HCT116 (cell line): ENCODE results near the gene COL16A1. TPM values are rescaled to one million over a fixed set of nuclear protein-coding genes. Genes with fewer than 3 reads are reported as not detected.
A peak's percentile ranks its signal among the peaks of the same experiment; 100 is the strongest.

ENCODE experiments used
- ATAC-seq: fragments of 200-7000 bp; cut with Tn5 transposase; 2 replicates; pipeline ENCODE4 v1.9.1; 2020; ENCODE audit warnings: mild to moderate bottlenecking, moderate library complexity
- BruUV-seq: library from RNA; stranded (reverse); fragments of 400-500 nt; replicated peaks from 2 replicates; lab custom pipeline; 2021; lab: Mats Ljungman, UMichigan
- CTCF ChIA-PET: fragments of 300-600 bp; sonication (Branson Sonifier 250); formaldehyde crosslinking; loops from one replicate; lab custom pipeline; 2021; ENCODE audit warnings: antibody characterized with exemption; lab: Charles Lee
- POLR2A ChIA-PET: fragments of 300-600, 350-600 bp; sonication (Branson Sonifier 250); formaldehyde crosslinking; loops from one replicate; lab custom pipeline; 2021; ENCODE audit warnings: antibody characterized with exemption; lab: Charles Lee
- RAD21 ChIA-PET, 2 experiments: fragments of 300-600 bp; sonication (Branson Sonifier 250); formaldehyde crosslinking; loops; one replicate each; lab custom pipeline; 2023; ENCODE audit warnings: low total read pairs in 2 of 2; ENCODE audit not compliant: uncharacterized antibody in 2 of 2, unreplicated experiment in 2 of 2, low non-redundant PET in 1 of 2; lab: Charles Lee
- DNase-seq: peaks from one replicate; pipeline ENCODE4 v3.0.0-alpha.2; 2010; ENCODE audit warnings: low read depth, low spot score
- H2AFZ ChIP-seq: fragments of 200-600 bp; shearing (Covaris generic), sonication (generic); 2 replicates; pipeline ENCODE4 v1.6.1; 2017; ENCODE audit warnings: low read depth, mixed run types, mixed read lengths, antibody characterized with exemption, low read length; ENCODE audit not compliant: poor library complexity, severe bottlenecking
- H3K27ac ChIP-seq: 2 replicates; pipeline ENCODE4 v1.5.1; 2012; ENCODE audit warnings: low read depth, low read length
- H3K27me3 ChIP-seq: fragments of 200-600 bp; sonication (generic); 2 replicates; pipeline ENCODE4 v1.6.1; 2016; ENCODE audit warnings: mixed run types, low read length, mixed read lengths; ENCODE audit not compliant: insufficient read depth
- H3K36me3 ChIP-seq, 2 experiments: fragments of 200-500 bp in 1 of 2; fragments of 200-600 bp in 1 of 2; sonication (Bioruptor generic) in 1 of 2; sonication (generic) in 1 of 2; 2 replicates each; pipeline versions ENCODE4 v1.5.1 to v1.6.1; 2014 to 2016; ENCODE audit warnings: low read length in 2 of 2, inconsistent platforms in 1 of 2, mixed read lengths in 1 of 2, mixed run types in 1 of 2; ENCODE audit not compliant: insufficient read depth in 2 of 2, control insufficient read depth in 1 of 2
- H3K4me1 ChIP-seq, 2 experiments: fragments of 200-600 bp in 1 of 2; sonication (generic) in 1 of 2; 2 replicates each; pipeline versions ENCODE4 v1.5.1 to v1.6.1; 2012 to 2017; ENCODE audit warnings: low read length in 2 of 2, inconsistent platforms in 1 of 2, mild to moderate bottlenecking in 1 of 2, mixed read lengths in 1 of 2, mixed run types in 1 of 2, moderate library complexity in 1 of 2; ENCODE audit not compliant: insufficient read depth in 2 of 2, control insufficient read depth in 1 of 2
- H3K4me2 ChIP-seq: fragments of 200-600 bp; sonication (generic); 2 replicates; pipeline ENCODE4 v1.6.1; 2017; ENCODE audit warnings: mixed run types, low read length, mixed read lengths
- H3K4me3 ChIP-seq, 2 experiments: fragments of 200-600 bp in 1 of 2; sonication (generic) in 1 of 2; replicated peaks in 1 of 2; 2 replicates each; pipeline ENCODE4 v1.5.1; 2011 to 2016; ENCODE audit warnings: low read length in 2 of 2, control low read depth in 1 of 2, low read depth in 1 of 2, mild to moderate bottlenecking in 1 of 2, mixed read lengths in 1 of 2, mixed run types in 1 of 2
- H3K79me2 ChIP-seq: fragments of 200-600 bp; sonication (generic); 2 replicates; pipeline ENCODE4 v1.6.1; 2017; ENCODE audit warnings: mild to moderate bottlenecking, mixed run types, low read length, moderate library complexity, mixed read lengths; ENCODE audit not compliant: insufficient read depth
- H3K9ac ChIP-seq: fragments of 200-600 bp; sonication (generic); 2 replicates; pipeline ENCODE4 v1.6.1; 2016; ENCODE audit warnings: low read length, mixed read lengths
- H3K9me2 ChIP-seq: fragments of 200-600 bp; sonication (generic), shearing (Covaris generic); 2 replicates; pipeline ENCODE4 v1.6.1; 2017; ENCODE audit warnings: mixed run types, mild to moderate bottlenecking, moderate library complexity; ENCODE audit not compliant: insufficient read depth
- H3K9me3 ChIP-seq, 2 experiments: fragments of 200-500 bp in 1 of 2; fragments of 200-600 bp in 1 of 2; sonication (Bioruptor generic) in 1 of 2; sonication (generic) in 1 of 2; 2 replicates each; pipeline ENCODE4 v1.6.1; 2014 to 2017; ENCODE audit warnings: low read length in 2 of 2, mixed read lengths in 2 of 2, inconsistent platforms in 1 of 2, low read depth in 1 of 2, mild to moderate bottlenecking in 1 of 2, mixed run types in 1 of 2, moderate library complexity in 1 of 2; ENCODE audit not compliant: control insufficient read depth in 1 of 2, insufficient read depth in 1 of 2
- H4K20me1 ChIP-seq: fragments of 200-600 bp; sonication (generic), shearing (Covaris generic); 2 replicates; pipeline ENCODE4 v1.6.1; 2017; ENCODE audit warnings: mixed run types, mild to moderate bottlenecking, moderate library complexity; ENCODE audit not compliant: insufficient read depth
- CEBPB ChIP-seq: IDR thresholded peaks from 2 replicates; pipeline ENCODE4 v1.6.1; 2012; ENCODE audit warnings: low read depth
- CTCF ChIP-seq, 3 experiments: fragments of 200-600 bp in 1 of 3; sonication (generic) in 1 of 3; IDR thresholded peaks in 2 of 3; conservative IDR thresholded peaks in 1 of 3; 2 replicates each; pipeline ENCODE4 v1.5.1; 2012 to 2017; ENCODE audit warnings: low read depth in 2 of 3, low read length in 2 of 3, antibody characterized with exemption in 1 of 3, borderline replicate concordance in 1 of 3, control low read depth in 1 of 3, mild to moderate bottlenecking in 1 of 3, mixed read lengths in 1 of 3, mixed run types in 1 of 3, moderate library complexity in 1 of 3; ENCODE audit not compliant: insufficient read depth in 1 of 3
- EGR1 ChIP-seq: IDR thresholded peaks from 2 replicates; pipeline ENCODE4 v1.6.1; 2012; ENCODE audit warnings: low read depth
- ELF1 ChIP-seq: IDR thresholded peaks from 2 replicates; pipeline ENCODE4 v1.6.1; 2012; ENCODE audit warnings: low read depth, borderline replicate concordance
- EZH2 ChIP-seq: fragments of 200-600 bp; sonication (generic); IDR thresholded peaks from 2 replicates; pipeline ENCODE4 v1.6.1; 2017; ENCODE audit warnings: antibody characterized with exemption, mixed run types
- FOSL1 ChIP-seq: IDR thresholded peaks from 2 replicates; pipeline ENCODE4 v1.6.1; 2012; ENCODE audit warnings: low read depth
- POLR2AphosphoS5 ChIP-seq: IDR thresholded peaks from 2 replicates; pipeline ENCODE4 v1.6.1; 2011; ENCODE audit warnings: mild to moderate bottlenecking, low read depth, low read length, moderate library complexity
- SP1 ChIP-seq: IDR thresholded peaks from 2 replicates; pipeline ENCODE4 v1.6.1; 2012; ENCODE audit warnings: low read depth
- TCF7L2 ChIP-seq: IDR thresholded peaks from 2 replicates; pipeline ENCODE4 v1.7.0; 2011; ENCODE audit warnings: borderline replicate concordance, inconsistent platforms; ENCODE audit not compliant: insufficient read depth, insufficient read length; ENCODE audit errors: extremely low read depth
- YY1 ChIP-seq: IDR thresholded peaks from 2 replicates; pipeline ENCODE4 v1.6.1; 2011; ENCODE audit warnings: low read length, low read depth, moderate library complexity, mild to moderate bottlenecking; ENCODE audit not compliant: insufficient replicate concordance; ENCODE audit errors: extremely low read depth
- ZNF274 ChIP-seq: fragments of 200-500 bp; sonication (Bioruptor generic); IDR thresholded peaks from 2 replicates; pipeline ENCODE4 v1.6.1; 2014; ENCODE audit warnings: mild to moderate bottlenecking, low read depth, low read length, inconsistent platforms
- intact Hi-C: fragments of 100-400 bp; cut with micrococcal nuclease; formaldehyde crosslinking; loops from 2 replicates; pipeline ENCODE4 v1.10.0; 2022
- total RNA-seq: library from RNA; stranded (reverse); gene quantifications from one replicate; pipeline ENCODE4 v1.2.1, GENCODE V29; 2021; ENCODE audit not compliant: unreplicated experiment

COL16A1 gene
- total RNA-seq, 1 experiment from 2014 or later, result 2.2 TPM

- no TSS peak for BruUV-seq
- Histone ChIP-seq H3K27ac (peak overlapping the region; percentile 43; the same call in 1 of the 2 replicates), H3K36me3 (no peaks in the 10 kb centered on the region), H3K27me3 (no peaks in the 10 kb centered on the region), H3K4me3 (peak overlapping the region in 1 of 2 experiments; percentile 5; a peak in 1 of 4 replicates), H3K9me2 (no peaks in the 10 kb centered on the region), H2AFZ (no peak overlapping the region), H3K79me2 (no peaks in the 10 kb centered on the region), H3K9ac (0 out of 2 replicates have a peak overlapping the region, but pooled peaks have one; percentile 10), H4K20me1 (no peaks in the 10 kb centered on the region), H3K9me3 (no peaks in the 10 kb centered on the region), H3K4me2 (peak overlapping the region; percentile 67), H3K4me1 (peaks cover 19 to 42% of the 10 kb centered on the region in 2 experiments)
- ChIA-PET RAD21 (no interaction called here), CTCF (interaction anchor here (0.8 to 1.8 kb wide), 4 partner anchors 12 to 87 kb away, joined by 3 to 5 read pairs (median 4); no protein-coding TSS in a partner anchor), POLR2A (no interaction called here)
- DNase-seq, result no peak
- ATAC-seq, result peak; percentile 51
- TF ChIP-seq TCF7L2 (peak; percentile 41), EGR1 (no peak), POLR2AphosphoS5 (peak; percentile 49; the same call in 1 of the 2 replicates), ZNF274 (no peak)
- intact Hi-C loops, result no loop called here
Observed at GRCh38 chr1:31701091-31701736, 2.6 kb downstream of the COL16A1 start.

GRCh38 chr1:31700468-31701090, 3.2 kb downstream of the COL16A1 start:
- peaks cover 19 to 43% of the 10 kb centered on the region in 2 experiments for H3K4me1 ChIP-seq

More at GRCh38 chr1:31700468-31701090, 3.2 kb downstream of the COL16A1 start:
- TF ChIP-seq CEBPB (no peak), EZH2 (no peak), FOSL1 (no peak), ELF1 (no peak), YY1 (no peak), SP1 (no peak), CTCF (IDR thresholded peaks at IDR 0.05 in 2 of 3, conservative IDR thresholded peaks at IDR 0.05 in 1 of 3; ENCODE audit: borderline replicate concordance in 1 of 3, insufficient read depth in 1 of 3, low read depth in 2 of 3, low read length in 2 of 3) (no peak)
- Histone ChIP-seq H3K27me3 (no peaks in the 10 kb centered on the region), H3K79me2 (no peaks in the 10 kb centered on the region), H3K9me2 (no peaks in the 10 kb centered on the region), H4K20me1 (no peaks in the 10 kb centered on the region), H3K27ac (peak overlapping the region; percentile 43; the same call in 1 of the 2 replicates), H3K9ac (no peak overlapping the region), H3K4me2 (peak overlapping the region; percentile 67), H3K36me3 (no peaks in the 10 kb centered on the region), H3K4me3 (peak overlapping the region in 1 of 2 experiments; percentile 5; a peak in 1 of 4 replicates), H2AFZ (no peak overlapping the region), H3K9me3 (no peaks in the 10 kb centered on the region)
- intact Hi-C loops, result no loop called here
- ChIA-PET POLR2A (no interaction called here), CTCF (interaction anchor here (0.8 to 1.8 kb wide), 3 partner anchors 13 to 88 kb away, joined by 4 to 5 read pairs (median 4); no protein-coding TSS in a partner anchor), RAD21 (no interaction called here)
- ATAC-seq (peak; percentile 44), DNase-seq (no peak)
- BruUV-seq, result no TSS peak
